ENCODE results near the gene FAM222B. TPM values are rescaled to one million over a fixed set of nuclear protein-coding genes. Genes with fewer than 3 reads are reported as not detected.

Gene FAM222B
- total and polyA plus RNA-seq, 12 donors: 4.9 to 18.3 (median 13.4) TPM

GRCh38 chr17:28862561-28862960 is 20.0 kb upstream of the FAM222B start:
- H3K9me3 ChIP-seq (replicated peaks in 1 of 3): no peaks in the 10 kb centered on the region
- peaks cover 0 to 36% of the 10 kb centered on the region in 2 donors for H3K36me3 ChIP-seq (replicated peaks in 1 of 2)
- no peaks in the 10 kb centered on the region for H3K27me3 ChIP-seq
- no peak overlapping the region for H3K4me3 ChIP-seq
- intact Hi-C loops (cut with DNase I): loop anchor here in 1 of 2 donors (5.0 kb wide), 1 partner anchor 35 kb away; the partner anchor contains the start of gene FLOT2
- no peaks in the 10 kb centered on the region for H3K4me1 ChIP-seq (replicated peaks in 1 of 2)
- 82 to 98% (median 94%) methylated on average over 3 of the region's 3 CpGs for WGBS, 4 donors
- TF ChIP-seq POLR2A (IDR thresholded peaks at IDR 0.05) (no peak), CTCF (IDR thresholded peaks at IDR 0.05) (no peak)
- H3K27ac ChIP-seq: no peak overlapping the region
- DNase-seq: no peak

- intact Hi-C loops (cut with DNase I): loop anchor here in 1 of 2 donors (5.0 kb wide), 1 partner anchor 36 kb away; the partner anchor contains the start of gene FLOT2
- Histone ChIP-seq H3K4me3 (no peak overlapping the region), H3K36me3 (replicated peaks in 1 of 2) (peaks cover 0 to 39% of the 10 kb centered on the region in 2 donors), H3K4me1 (replicated peaks in 1 of 2) (no peaks in the 10 kb centered on the region), H3K27me3 (no peaks in the 10 kb centered on the region), H3K27ac (no peak overlapping the region), H3K9me3 (replicated peaks in 1 of 3) (no peaks in the 10 kb centered on the region)
- WGBS, 4 donors: 70 to 81% (median 75%) methylated on average over 6 to 8 of the region's 8 CpGs
- TF ChIP-seq CTCF (IDR thresholded peaks at IDR 0.05) (no peak), POLR2A (IDR thresholded peaks at IDR 0.05) (no peak)
- no peak for DNase-seq
Measured at GRCh38 chr17:28861393-28862203, 19.0 kb upstream of the FAM222B start.

GRCh38 chr17:28860363-28860808 is 17.8 kb upstream of the FAM222B start:
- Histone ChIP-seq H3K4me1 (replicated peaks in 1 of 2) (peaks cover 3 to 6% of the 10 kb centered on the region in 2 donors), H3K36me3 (replicated peaks in 1 of 2) (peaks cover 0 to 39% of the 10 kb centered on the region in 2 donors), H3K27ac (no peak overlapping the region), H3K9me3 (replicated peaks in 1 of 3) (no peaks in the 10 kb centered on the region), H3K27me3 (no peaks in the 10 kb centered on the region), H3K4me3 (no peak overlapping the region)
- 84 to 96% (median 94%) methylated on average over 4 of the region's 4 CpGs for WGBS, 4 donors
- DNase-seq: no peak
- TF ChIP-seq CTCF (IDR thresholded peaks at IDR 0.05) (no peak), POLR2A (IDR thresholded peaks at IDR 0.05) (no peak)
- intact Hi-C loops (cut with DNase I): loop anchor here in 1 of 2 donors (5.0 kb wide), 1 partner anchor 37 kb away; the partner anchor contains the start of gene FLOT2

- WGBS, 4 donors: 43 to 68% (median 50%) methylated on average over 1 to 2 of the region's 2 CpGs
- TF ChIP-seq CTCF (IDR thresholded peaks at IDR 0.05) (no peak), POLR2A (IDR thresholded peaks at IDR 0.05) (no peak)
- Histone ChIP-seq H3K36me3 (replicated peaks in 1 of 2) (peaks cover 0 to 39% of the 10 kb centered on the region in 2 donors), H3K27ac (no peak overlapping the region), H3K4me3 (no peak overlapping the region), H3K9me3 (replicated peaks in 1 of 3) (no peaks in the 10 kb centered on the region), H3K27me3 (no peaks in the 10 kb centered on the region), H3K4me1 (replicated peaks in 1 of 2) (peaks cover 6 to 9% of the 10 kb centered on the region in 2 donors)
- intact Hi-C loops (cut with DNase I): loop anchor here in 1 of 2 donors (10.0 kb wide), 1 partner anchor 56 kb away; no protein-coding TSS in a partner anchor
- DNase-seq: no peak
Measured at GRCh38 chr17:28858801-28859355, 16.3 kb upstream of the FAM222B start.
